PC-3 (cell line): ENCODE measurements around the gene DUSP5. TPM values are rescaled to one million over a fixed set of nuclear protein-coding genes. Genes with fewer than 3 reads are reported as not detected.

Experiments
- ATAC-seq: fragments of 200-7000 bp; cut with Tn5 transposase; 2 replicates; pipeline ENCODE4 v1.9.1; 2020; ENCODE audit warnings: mild to moderate bottlenecking, moderate library complexity
- BruUV-seq: library from RNA; stranded (reverse); fragments of 400-500 nt; replicated peaks from 2 replicates; lab custom pipeline; 2021; lab: Mats Ljungman, UMichigan
- CTCF ChIA-PET: fragments of 300-600 bp; sonication (Branson Sonifier 250); formaldehyde crosslinking; loops from one replicate; lab custom pipeline; 2022; ENCODE audit warnings: antibody characterized with exemption; lab: Charles Lee
- POLR2A ChIA-PET: fragments of 300-600 bp; sonication (Branson Sonifier 250); formaldehyde crosslinking; loops from one replicate; lab custom pipeline; 2022; ENCODE audit warnings: antibody characterized with exemption; ENCODE audit not compliant: unreplicated experiment; lab: Charles Lee
- DNase-seq: peaks from one replicate; pipeline ENCODE4 v3.0.0-alpha.2; 2015
- H2AFZ ChIP-seq: fragments of 300-600 bp; sonication (generic); 2 replicates; pipeline ENCODE4 v1.6.0; 2016; ENCODE audit warnings: antibody characterized with exemption, low read length
- H3F3A ChIP-seq: fragments of 300-600 bp; sonication (generic); one replicate; pipeline ENCODE4 v1.6.0; 2017; ENCODE audit warnings: antibody characterized with exemption, low read length, control low read depth, mild to moderate bottlenecking; ENCODE audit not compliant: unreplicated experiment
- H3K27ac ChIP-seq: fragments of 300-600 bp; sonication (generic); 2 replicates; pipeline ENCODE4 v1.5.1; 2016; ENCODE audit warnings: mild to moderate bottlenecking, low read length
- H3K27me3 ChIP-seq: fragments of 300-600 bp; sonication (generic); 2 replicates; pipeline ENCODE4 v1.6.1; 2016; ENCODE audit warnings: low read length, mixed read lengths
- H3K36me3 ChIP-seq: fragments of 300-600 bp; sonication (generic); 2 replicates; pipeline ENCODE4 v1.6.1; 2016; ENCODE audit warnings: low read depth, mixed run types, low read length, mixed read lengths
- H3K4me1 ChIP-seq: fragments of 300-600 bp; sonication (generic); 2 replicates; pipeline ENCODE4 v1.5.1; 2016; ENCODE audit warnings: low read length; ENCODE audit not compliant: insufficient read depth
- H3K4me2 ChIP-seq: fragments of 300-600 bp; sonication (generic); 2 replicates; pipeline ENCODE4 v1.6.0; 2016; ENCODE audit warnings: low read length
- H3K4me3 ChIP-seq: fragments of 300-600 bp; sonication (generic); 2 replicates; pipeline ENCODE4 v1.5.1; 2016; ENCODE audit warnings: mild to moderate bottlenecking, low read length, mixed read lengths
- H3K79me2 ChIP-seq: fragments of 300-600 bp; sonication (generic); 2 replicates; pipeline ENCODE4 v1.6.1; 2017; ENCODE audit warnings: low read length, mixed read lengths
- H3K9ac ChIP-seq: fragments of 300-600 bp; sonication (generic); 2 replicates; pipeline ENCODE4 v1.6.0; 2016; ENCODE audit warnings: mild to moderate bottlenecking, low read length
- H3K9me2 ChIP-seq: fragments of 300-600 bp; sonication (generic); replicated peaks from 2 replicates; pipeline ENCODE4 v1.6.1; 2016; ENCODE audit warnings: mixed run types, low read length, mixed read lengths
- H3K9me3 ChIP-seq: fragments of 300-600 bp; sonication (generic); 2 replicates; pipeline ENCODE4 v1.6.1; 2016; ENCODE audit warnings: low read length, mixed read lengths
- H4K20me1 ChIP-seq: fragments of 300-600 bp; sonication (generic); 2 replicates; pipeline ENCODE4 v1.6.1; 2016; ENCODE audit warnings: low read length, mixed read lengths
- EZH2 ChIP-seq: fragments of 300-600 bp; sonication (generic); IDR thresholded peaks from one replicate; pipeline ENCODE4 v1.6.1; 2017; ENCODE audit warnings: antibody characterized with exemption, mild to moderate bottlenecking, low read length; ENCODE audit not compliant: unreplicated experiment
- intact Hi-C: fragments of 100-400 bp; cut with micrococcal nuclease; formaldehyde crosslinking; loops from 2 replicates; pipeline ENCODE4 v1.9.0; 2023
- total RNA-seq: library from RNA; depleted of rRNA; stranded (reverse); fragments of >200 nt; gene quantifications from 2 replicates; pipeline ENCODE4 v1.2.3, GENCODE V29; 2014; rRNA removed
- TF ChIP-seq, protein P1 (sequence below): fragments of 300-600 bp; sonication (generic); conservative IDR thresholded peaks from 2 replicates; pipeline ENCODE4 v1.5.1; 2017; ENCODE audit warnings: antibody characterized with exemption, low read depth, mild to moderate bottlenecking, low read length

DUSP5 gene
- total RNA-seq, 1 experiment from 2014 or later, result 206 TPM

DNA sequence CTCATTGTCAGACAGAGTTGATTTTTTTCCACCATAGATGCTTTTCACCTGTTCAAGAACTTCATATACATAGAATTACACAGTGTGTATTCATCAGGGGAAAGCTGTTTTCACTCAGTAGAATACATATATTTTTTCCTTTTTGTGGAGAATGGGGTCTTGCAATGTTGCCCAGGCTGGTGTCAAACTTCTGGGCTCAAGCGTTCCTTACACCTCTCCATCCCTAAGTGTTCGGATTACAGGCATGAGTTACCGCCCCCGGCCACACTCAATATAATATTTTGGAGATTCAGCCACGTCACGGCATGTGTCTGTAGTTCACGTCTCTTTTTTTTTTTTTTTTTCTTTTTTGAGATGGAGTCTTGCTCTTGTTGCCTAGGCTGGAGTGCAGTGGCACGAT is 62.3 kb downstream of the DUSP5 start:
- H2AFZ ChIP-seq, result no peak overlapping the region
- intact Hi-C loops, result no loop called here
- H3K9ac ChIP-seq, result no peak overlapping the region
- H4K20me1 ChIP-seq, result no peaks in the 10 kb centered on the region
- no peaks in the 10 kb centered on the region for H3K9me3 ChIP-seq
- H3K4me1 ChIP-seq, result no peaks in the 10 kb centered on the region
- TF ChIP-seq EZH2, result no peak
- TF ChIP-seq, protein P1, sequence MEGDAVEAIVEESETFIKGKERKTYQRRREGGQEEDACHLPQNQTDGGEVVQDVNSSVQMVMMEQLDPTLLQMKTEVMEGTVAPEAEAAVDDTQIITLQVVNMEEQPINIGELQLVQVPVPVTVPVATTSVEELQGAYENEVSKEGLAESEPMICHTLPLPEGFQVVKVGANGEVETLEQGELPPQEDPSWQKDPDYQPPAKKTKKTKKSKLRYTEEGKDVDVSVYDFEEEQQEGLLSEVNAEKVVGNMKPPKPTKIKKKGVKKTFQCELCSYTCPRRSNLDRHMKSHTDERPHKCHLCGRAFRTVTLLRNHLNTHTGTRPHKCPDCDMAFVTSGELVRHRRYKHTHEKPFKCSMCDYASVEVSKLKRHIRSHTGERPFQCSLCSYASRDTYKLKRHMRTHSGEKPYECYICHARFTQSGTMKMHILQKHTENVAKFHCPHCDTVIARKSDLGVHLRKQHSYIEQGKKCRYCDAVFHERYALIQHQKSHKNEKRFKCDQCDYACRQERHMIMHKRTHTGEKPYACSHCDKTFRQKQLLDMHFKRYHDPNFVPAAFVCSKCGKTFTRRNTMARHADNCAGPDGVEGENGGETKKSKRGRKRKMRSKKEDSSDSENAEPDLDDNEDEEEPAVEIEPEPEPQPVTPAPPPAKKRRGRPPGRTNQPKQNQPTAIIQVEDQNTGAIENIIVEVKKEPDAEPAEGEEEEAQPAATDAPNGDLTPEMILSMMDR, result no peak
- H3K79me2 ChIP-seq, result no peaks in the 10 kb centered on the region
- no peak for DNase-seq
- no peak for ATAC-seq
- no peak overlapping the region for H3K4me3 ChIP-seq
- ChIA-PET CTCF (interaction anchor here (0.7 kb wide), 1 partner anchor 214 kb away, joined by 14 read pairs; no protein-coding TSS in a partner anchor), POLR2A (no interaction called here)
- H3K4me2 ChIP-seq, result no peak overlapping the region
- no peaks in the 10 kb centered on the region for H3F3A ChIP-seq
- no peaks in the 10 kb centered on the region for H3K36me3 ChIP-seq
- no peaks in the 10 kb centered on the region for H3K27me3 ChIP-seq
- no peaks in the 10 kb centered on the region for H3K9me2 ChIP-seq
- BruUV-seq, result no TSS peak
- no peak overlapping the region for H3K27ac ChIP-seq

Other genes with a start within 250 kb of the DUSP5 start
- 16.3 and 18.4 TPM in 2 replicates for gene SMNDC1, start 193.0 kb upstream of the DUSP5 start, total RNA-seq
- gene SMC3, start 69.8 kb downstream of the DUSP5 start, total RNA-seq, result 18.4 and 20.3 TPM in 2 replicates
- gene RBM20, start 146.4 kb downstream of the DUSP5 start, total RNA-seq, result 0.40 and 1.3 TPM in 2 replicates